Cardiac fibroblast (primary cell): Measurements from ENCODE around the gene ZNF184.

Source experiments
- DNase-seq, 2 donors: peaks; one replicate each; pipeline versions ENCODE4 v3.0.0 to v3.0.0-alpha.2; 2010; ENCODE audit warnings: low read depth in 2 of 2
- H3K4me3 ChIP-seq, 2 donors: replicated peaks in 1 of 2; 1 replicate in 1 of 2; 2 replicates in 1 of 2; pipeline ENCODE4 v1.5.1; 2011; ENCODE audit warnings: low read depth in 2 of 2, low read length in 2 of 2, mild to moderate bottlenecking in 2 of 2, moderate library complexity in 1 of 2
- TF ChIP-seq, protein P1 (sequence below): IDR thresholded peaks from one replicate; pipeline ENCODE4 v1.5.1; 2011; ENCODE audit warnings: low read depth, mild to moderate bottlenecking, low read length, inconsistent platforms

The ZNF184 gene

DNA sequence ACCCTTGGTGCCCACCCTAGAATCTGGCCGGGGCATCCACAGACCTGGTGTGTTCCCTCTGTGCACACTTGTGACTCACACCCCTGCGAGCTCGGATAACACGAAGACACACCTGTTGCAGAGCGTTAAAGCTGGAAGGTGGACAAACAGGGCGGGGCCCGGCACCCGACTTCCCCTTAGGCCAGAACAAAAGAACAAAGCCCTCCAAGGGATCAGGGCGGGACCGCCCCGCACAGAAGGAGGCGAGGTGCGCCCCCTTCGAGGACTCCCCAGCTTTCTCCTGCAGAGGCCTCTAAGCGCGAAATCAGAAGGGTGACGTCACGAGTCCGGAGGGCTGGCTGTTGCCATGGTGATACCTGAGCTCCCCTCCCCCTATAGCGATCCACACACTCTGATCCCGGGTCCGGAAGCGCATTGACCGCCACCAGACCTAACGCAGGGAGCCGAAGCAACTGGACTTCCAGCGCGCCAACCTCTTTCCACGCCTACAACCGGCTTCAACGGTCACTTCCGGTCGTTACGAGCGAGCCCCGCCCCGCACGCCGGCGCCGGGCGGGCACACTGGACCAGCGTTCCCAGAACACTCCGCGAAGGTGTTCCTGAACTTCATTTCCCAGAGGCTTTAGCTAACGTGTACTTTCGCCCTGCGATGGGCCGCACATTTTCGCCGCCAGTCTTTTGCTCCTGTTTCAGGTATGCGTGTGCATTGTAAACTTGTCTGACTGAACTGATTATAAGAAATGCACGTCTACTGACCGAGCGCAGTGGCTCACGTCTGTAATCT, at the start of gene ZNF184:
TSS of gene ZNF184 (minus strand) at position 489 of the 784 bp plus-strand sequence. CDS start 811 bp downstream, outside the sequence.
- peak; percentile 98 to 99 for DNase-seq
- TF ChIP-seq, protein P1, sequence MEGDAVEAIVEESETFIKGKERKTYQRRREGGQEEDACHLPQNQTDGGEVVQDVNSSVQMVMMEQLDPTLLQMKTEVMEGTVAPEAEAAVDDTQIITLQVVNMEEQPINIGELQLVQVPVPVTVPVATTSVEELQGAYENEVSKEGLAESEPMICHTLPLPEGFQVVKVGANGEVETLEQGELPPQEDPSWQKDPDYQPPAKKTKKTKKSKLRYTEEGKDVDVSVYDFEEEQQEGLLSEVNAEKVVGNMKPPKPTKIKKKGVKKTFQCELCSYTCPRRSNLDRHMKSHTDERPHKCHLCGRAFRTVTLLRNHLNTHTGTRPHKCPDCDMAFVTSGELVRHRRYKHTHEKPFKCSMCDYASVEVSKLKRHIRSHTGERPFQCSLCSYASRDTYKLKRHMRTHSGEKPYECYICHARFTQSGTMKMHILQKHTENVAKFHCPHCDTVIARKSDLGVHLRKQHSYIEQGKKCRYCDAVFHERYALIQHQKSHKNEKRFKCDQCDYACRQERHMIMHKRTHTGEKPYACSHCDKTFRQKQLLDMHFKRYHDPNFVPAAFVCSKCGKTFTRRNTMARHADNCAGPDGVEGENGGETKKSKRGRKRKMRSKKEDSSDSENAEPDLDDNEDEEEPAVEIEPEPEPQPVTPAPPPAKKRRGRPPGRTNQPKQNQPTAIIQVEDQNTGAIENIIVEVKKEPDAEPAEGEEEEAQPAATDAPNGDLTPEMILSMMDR, result no peak
- peak within 1 kb of the TSS; percentile 76 to 93 for H3K4me3 ChIP-seq

DNA sequence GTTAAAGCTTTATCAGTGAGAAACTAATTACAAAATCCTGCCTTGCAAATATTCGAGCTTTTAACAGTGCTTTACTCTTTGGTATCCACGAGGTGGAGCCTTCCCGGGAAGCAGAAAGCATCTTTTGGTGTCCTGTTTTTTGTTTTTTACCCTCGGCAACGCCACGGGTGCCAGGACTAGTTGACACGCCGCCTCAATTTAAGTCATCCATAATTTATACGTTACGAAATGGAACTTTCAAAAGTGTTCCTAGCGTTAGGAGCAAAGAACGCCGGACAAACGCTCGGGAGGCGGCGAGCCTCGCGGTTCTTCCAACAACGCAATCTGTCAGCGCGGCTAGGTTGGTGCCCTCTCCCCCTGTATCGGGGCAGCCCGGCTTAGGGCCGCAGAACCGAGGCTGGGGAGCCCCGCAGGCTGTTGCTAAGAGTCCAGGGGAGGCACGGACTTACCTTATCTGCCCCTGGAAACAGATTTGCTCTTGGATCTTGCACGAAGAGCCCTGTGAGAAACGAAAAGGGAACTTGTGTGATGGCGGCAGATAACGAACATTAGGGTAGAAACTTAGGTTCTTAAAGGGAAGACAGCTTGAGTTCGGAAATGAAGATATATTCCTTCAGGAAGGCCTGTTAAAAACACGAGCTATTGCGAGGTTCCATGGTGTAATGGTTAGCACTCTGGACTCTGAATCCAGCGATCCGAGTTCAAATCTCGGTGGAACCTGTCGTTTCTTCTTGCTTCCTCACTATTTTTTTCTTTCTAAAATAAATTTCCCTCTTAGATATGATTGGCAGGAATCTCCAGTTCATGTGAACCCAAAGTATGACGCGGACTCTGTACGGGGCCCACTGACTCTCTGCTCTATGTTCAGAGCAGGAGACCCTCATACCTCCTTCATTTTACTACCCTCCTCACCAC, 46.2 kb upstream of the ZNF184 start:
- peak; percentile 92 to 96 for DNase-seq
- H3K4me3 ChIP-seq, result peak overlapping the region; percentile 84 to 94
- TF ChIP-seq, protein P1, result peak; percentile 76

DNA sequence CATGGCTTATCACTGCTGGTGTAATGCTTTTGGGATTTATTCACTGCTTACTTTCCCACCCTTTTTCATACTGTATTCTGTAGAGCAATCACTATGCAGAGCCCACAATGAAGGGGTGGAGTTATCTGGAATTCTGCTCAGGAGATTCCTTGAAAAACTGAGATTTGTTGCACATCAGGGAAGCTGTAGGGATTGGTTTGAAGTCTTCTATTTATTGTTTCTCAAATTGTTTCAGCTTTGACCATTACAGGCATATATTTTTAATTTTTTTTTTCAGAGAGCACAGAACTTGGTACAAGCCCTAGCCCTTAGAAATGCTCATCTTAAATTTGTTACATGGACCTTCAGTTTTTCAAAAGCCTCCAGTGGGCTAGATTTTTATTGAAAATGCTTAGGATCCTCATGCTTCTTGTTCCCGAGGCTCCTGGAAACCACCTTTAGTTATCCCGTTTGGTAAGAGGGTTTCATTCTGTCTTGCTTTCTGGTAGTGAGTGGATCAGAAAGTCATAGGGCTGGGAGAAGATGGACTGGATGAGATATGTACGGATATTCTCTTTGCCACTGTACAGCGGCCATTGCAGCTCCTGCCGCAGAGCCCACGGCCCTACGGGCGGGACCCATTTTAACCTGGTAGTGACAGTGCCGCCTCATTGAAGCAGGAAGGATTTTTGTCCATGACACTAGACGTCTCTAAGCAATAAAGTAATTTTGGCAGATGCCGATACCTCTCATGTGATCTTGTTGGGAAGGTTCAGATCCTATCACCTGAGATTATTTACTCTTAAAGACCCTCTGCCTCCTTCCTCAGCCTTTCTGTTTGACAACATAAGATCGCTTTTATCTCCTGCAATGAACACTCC, 45.3 kb upstream of the ZNF184 start:
- peak overlapping the region; percentile 84 to 94 for H3K4me3 ChIP-seq
- no peak for DNase-seq
- TF ChIP-seq, protein P1, result no peak

DNA sequence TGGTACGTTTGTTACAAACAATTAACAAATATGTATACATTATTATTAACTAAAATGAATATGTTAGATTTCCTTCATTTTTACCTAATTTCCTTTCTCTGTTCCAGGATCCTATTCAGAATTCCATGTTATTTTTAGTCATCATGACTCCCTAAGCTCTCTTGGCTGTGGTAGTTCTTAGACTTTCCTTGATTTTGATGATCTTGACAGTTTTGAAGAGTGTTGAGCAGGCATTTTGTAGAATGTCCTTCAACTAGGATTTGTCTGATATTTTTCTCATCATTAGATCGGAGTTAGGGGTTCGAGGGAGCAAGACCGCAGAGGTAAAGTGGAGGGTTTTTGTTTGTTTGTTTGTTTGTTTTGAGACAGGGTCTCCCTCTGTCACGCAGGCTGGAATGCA, 44.3 kb upstream of the ZNF184 start:
- no peak for DNase-seq
- H3K4me3 ChIP-seq, result no peak overlapping the region
- TF ChIP-seq, protein P1, result no peak

DNA sequence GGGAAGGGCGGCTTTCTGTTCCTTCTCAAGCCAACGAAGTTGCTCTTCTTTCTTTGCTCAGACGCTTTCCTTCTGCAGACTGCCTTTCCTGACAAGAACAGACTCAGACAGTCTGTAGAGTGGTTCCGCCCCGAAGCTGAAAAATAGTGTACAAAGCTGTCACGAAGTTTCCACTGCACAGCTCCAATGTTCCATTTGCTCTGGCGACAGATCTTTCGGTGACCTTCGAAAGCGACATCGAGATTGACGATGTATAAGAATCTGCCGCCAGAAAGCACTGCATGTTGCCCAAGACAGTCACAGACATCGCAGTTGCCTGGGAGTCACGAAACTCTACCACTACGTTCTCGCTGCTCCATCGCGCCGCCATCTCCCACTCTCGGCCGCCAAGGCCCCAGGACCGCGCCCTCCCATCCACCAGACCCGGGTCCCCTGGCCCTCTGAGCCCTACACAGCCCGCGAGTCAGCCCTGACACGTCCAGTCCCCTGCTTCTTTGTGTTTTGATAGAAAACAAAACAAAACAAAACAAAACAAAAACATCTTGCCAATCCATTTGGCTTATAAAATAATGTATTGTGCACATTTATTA, 42.1 kb upstream of the ZNF184 start:
- H3K4me3 ChIP-seq, result no peak overlapping the region
- TF ChIP-seq, protein P1, result no peak
- DNase-seq, result no peak

DNA sequence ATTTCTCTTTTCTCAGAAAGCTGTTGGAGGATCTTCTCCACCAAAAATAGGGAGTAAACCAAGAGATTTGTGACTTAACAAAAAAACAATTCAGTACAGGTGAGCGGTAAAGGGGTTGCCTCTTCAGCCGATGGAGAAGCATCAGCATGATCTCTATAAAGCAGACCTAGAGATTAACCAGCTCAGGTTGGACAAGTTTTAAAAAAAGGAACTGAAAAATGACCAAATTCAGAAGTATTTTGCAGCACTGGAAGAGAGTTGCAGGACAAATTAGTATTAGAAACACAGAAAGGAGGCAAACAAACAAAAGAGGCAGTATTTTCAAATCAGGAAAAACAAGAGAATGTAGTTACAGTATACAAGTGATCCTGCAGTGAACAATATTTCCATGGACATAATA, 39.6 kb upstream of the ZNF184 start:
- TF ChIP-seq, protein P1, result no peak
- H3K4me3 ChIP-seq, result no peak overlapping the region

More for the DNA sequence above, 39.6 kb upstream of the ZNF184 start:
- DNase-seq, result no peak
